Sigmoid colon (tissue), 7 donors: ENCODE data around the gene ELF3. TPM values are rescaled to one million over a fixed set of nuclear protein-coding genes. Genes with fewer than 3 reads are reported as not detected.
"Not testable (repeated sequence)": the region's sequence is repeated elsewhere in the genome, so short reads cannot be mapped to it uniquely, and the experiment has no call there.

Source experiments
- DNase-seq: peaks from one replicate; pipeline ENCODE4 v3.0.0-alpha.2; 2019
- H3K27ac ChIP-seq, 4 donors: fragments of 200-600 bp; sonication (generic); one replicate each; pipeline ENCODE4 v1.5.1; 2016 to 2019; ENCODE audit warnings: mild to moderate bottlenecking in 1 of 4
- H3K27me3 ChIP-seq, 3 donors: fragments of 200-600 bp; sonication (generic); one replicate each; pipeline ENCODE4 v1.5.1; 2019; ENCODE audit warnings: mild to moderate bottlenecking in 1 of 3
- H3K36me3 ChIP-seq, 4 donors: fragments of 200-600 bp; sonication (generic); one replicate each; pipeline ENCODE4 v1.5.1; 2016 to 2019
- H3K4me1 ChIP-seq, 4 donors: fragments of 200-600 bp; sonication (generic); one replicate each; pipeline ENCODE4 v1.5.1; 2017 to 2019
- H3K4me3 ChIP-seq, 4 donors: fragments of 200-600 bp; sonication (generic); one replicate each; pipeline ENCODE4 v1.5.1; 2017 to 2019; ENCODE audit warnings: mild to moderate bottlenecking in 2 of 4, moderate library complexity in 1 of 4
- H3K9me3 ChIP-seq, 4 donors: fragments of 200-600 bp in 3 of 4; sonication (generic) in 3 of 4; one replicate each; pipeline versions ENCODE4 v1.5.1 to v1.6.1; 2013 to 2019
- EP300 ChIP-seq, 4 donors: sonication (generic); formaldehyde crosslinking; IDR thresholded peaks; one replicate each; pipeline ENCODE4 v1.6.1; 2017; ENCODE audit warnings: antibody characterized with exemption in 4 of 4
- POLR2A ChIP-seq, 2 donors: fragments of 450-650 bp; IDR thresholded peaks; one replicate each; pipeline ENCODE4 v1.6.1; 2016; ENCODE audit warnings: antibody characterized with exemption in 2 of 2, mild to moderate bottlenecking in 2 of 2, moderate library complexity in 2 of 2
- POLR2AphosphoS5 ChIP-seq, 4 donors: sonication (generic); formaldehyde crosslinking; IDR thresholded peaks; one replicate each; pipeline ENCODE4 v1.6.1; 2017; ENCODE audit warnings: antibody characterized with exemption in 4 of 4
- WGBS, 2 donors: extraction: QIAGEN DNeasy Blood & Tissue Kit; methylation state at CpG; one replicate each; pipeline ENCODE4 v1.1.7; 2013; 5-methylcytosine and 5-hydroxymethylcytosine counted together
- intact Hi-C: fragments of 100-400 bp; cut with DNase I; formaldehyde crosslinking; loops from one replicate; pipeline ENCODE4 v1.15.1; 2023
- polyA plus RNA-seq, 3 donors: library from polyadenylated mRNA; stranded (reverse); fragments of 200-250 nt; gene quantifications; one replicate each; pipeline ENCODE4 v1.2.3, GENCODE V29; 2013
- total RNA-seq, 4 donors: library from RNA; depleted of rRNA; stranded (reverse); fragments of >200 nt; gene quantifications; one replicate each; pipeline ENCODE4 v1.1.0, GENCODE V29; 2016
- TF ChIP-seq, protein P1 (sequence below), 4 experiments: fragments of 450-650 bp in 3 of 4; fragments of 200-600 bp in 1 of 4; IDR thresholded peaks; one replicate each; pipeline ENCODE4 v1.5.1; 2016 to 2019; ENCODE audit warnings: antibody characterized with exemption in 4 of 4, mild to moderate bottlenecking in 3 of 4, moderate library complexity in 2 of 4
- donor health status: healthy with polysubstance abuse.
- donor health status: Bipolar disorder and iron deficiency.
- donor health status: healthy.

Gene ELF3
- 1 to 10 TPM in 1 of 4 donors, under 1 TPM in 3; 0.16 to 1.8 (median 0.41) TPM for total RNA-seq
- polyA plus RNA-seq = 100 to 1,000 TPM; 560 to 665 (median 569) TPM

DNA sequence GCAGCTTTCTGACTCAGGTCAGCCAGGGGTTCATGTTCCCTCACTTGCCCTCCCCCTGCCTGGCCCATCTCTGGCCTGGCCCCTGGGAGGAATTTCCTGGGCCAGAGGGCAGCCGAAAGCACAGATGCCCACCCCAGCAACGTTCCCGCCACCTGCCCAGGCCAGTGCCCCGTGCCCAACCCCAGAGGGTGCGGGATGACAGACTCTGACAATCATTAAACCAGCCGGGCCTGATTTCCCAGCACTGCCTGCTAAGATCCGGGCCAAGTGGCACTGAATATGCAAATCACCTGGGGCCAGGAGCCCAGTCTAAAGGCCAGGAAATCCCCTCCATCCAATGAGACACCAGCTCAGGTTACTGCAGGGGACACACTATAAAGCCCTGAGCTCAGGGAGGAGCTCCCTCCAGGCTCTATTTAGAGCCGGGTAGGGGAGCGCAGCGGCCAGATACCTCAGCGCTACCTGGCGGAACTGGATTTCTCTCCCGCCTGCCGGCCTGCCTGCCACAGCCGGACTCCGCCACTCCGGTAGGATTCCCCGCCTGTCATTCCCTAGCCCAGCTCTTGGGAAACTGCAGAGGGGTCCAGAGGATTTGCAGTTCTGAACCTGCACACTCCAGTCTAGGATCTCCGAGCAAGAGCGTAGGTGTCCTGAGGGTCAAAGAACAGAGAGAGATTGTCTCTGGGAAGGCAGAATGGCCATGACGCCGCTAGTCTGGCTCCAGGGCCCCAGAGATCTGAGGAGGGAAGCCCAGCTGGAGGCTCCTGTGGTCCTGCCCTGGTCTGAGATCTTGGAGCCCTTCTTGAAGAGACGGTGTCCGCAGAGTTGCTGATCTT is at the start of gene ELF3:
Gene ELF3 (plus strand): TSS at position 408 of the 836 bp plus-strand sequence. CDS start 550 bp downstream, outside the sequence.
- Histone ChIP-seq H3K36me3 (peaks cover 0 to 20% (median 2%) of the 10 kb centered on the region in 4 donors), H3K4me1 (peaks cover 0 to 4% (median 0%) of the 10 kb centered on the region in 4 donors), H3K4me3 (peak within 1 kb of the TSS in 1 of 4 donors; percentile 12), H3K9me3 (no peaks in the 10 kb centered on the region), H3K27me3 (no peaks in the 10 kb centered on the region), H3K27ac (peak within 1 kb of the TSS in 1 of 4 donors; percentile 33)
- TF ChIP-seq POLR2A (IDR thresholded peaks at IDR 0.05) (peak in 1 of 2 donors; percentile 86), POLR2AphosphoS5 (IDR thresholded peaks at IDR 0.05) (peak in 1 of 4 donors; percentile 61), EP300 (IDR thresholded peaks at IDR 0.05) (no peak)
- TF ChIP-seq, protein P1, sequence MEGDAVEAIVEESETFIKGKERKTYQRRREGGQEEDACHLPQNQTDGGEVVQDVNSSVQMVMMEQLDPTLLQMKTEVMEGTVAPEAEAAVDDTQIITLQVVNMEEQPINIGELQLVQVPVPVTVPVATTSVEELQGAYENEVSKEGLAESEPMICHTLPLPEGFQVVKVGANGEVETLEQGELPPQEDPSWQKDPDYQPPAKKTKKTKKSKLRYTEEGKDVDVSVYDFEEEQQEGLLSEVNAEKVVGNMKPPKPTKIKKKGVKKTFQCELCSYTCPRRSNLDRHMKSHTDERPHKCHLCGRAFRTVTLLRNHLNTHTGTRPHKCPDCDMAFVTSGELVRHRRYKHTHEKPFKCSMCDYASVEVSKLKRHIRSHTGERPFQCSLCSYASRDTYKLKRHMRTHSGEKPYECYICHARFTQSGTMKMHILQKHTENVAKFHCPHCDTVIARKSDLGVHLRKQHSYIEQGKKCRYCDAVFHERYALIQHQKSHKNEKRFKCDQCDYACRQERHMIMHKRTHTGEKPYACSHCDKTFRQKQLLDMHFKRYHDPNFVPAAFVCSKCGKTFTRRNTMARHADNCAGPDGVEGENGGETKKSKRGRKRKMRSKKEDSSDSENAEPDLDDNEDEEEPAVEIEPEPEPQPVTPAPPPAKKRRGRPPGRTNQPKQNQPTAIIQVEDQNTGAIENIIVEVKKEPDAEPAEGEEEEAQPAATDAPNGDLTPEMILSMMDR (IDR thresholded peaks at IDR 0.05) = no peak
- intact Hi-C loops = no loop called here
- WGBS, 2 donors = 15 to 66% methylated on average over 24 of the region's 24 CpGs
- DNase-seq = no peak

DNA sequence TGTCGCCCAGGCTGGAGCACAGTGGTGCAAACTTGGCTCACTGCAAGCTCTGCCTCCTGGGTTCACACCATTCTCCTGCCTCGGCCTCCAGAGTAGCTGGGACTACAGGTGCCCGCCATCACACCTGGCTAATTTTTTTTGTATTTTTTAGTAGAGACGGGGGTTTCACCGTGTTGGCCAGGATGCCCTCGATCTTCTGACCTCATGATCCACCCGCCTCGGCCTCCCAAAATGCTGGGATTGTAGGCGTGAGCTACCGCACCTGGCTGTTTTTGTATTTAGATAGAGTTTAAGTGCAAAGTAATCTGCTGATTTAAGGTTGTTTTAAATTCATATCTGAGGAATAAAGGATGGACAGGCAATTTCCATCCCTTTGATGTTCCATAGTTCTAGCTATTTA is 48.0 kb upstream of the ELF3 start:
- 91 to 96% methylated on average over 10 of the region's 10 CpGs for WGBS, 2 donors
- peaks cover 10 to 97% (median 63%) of the 10 kb centered on the region in 4 donors for H3K36me3 ChIP-seq

DNA sequence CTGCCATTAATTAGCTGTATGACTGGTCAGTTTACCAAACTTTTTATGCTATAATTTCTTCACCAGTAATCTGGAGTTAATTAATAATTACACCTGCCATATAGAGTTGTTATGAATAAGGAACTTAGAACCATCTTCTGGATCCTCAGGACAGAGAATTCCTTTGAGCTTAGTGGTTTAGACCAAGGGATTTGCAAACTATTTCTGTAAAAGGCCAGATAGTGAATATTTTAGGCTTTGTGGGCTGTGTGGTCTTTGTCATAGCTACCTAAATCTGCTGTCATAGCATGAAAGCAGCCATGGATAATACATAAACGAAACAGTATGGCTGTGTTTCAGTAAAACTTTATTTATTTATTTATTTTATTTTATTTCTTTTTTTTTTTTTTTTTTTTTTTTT is 46.1 kb upstream of the ELF3 start:
- Histone ChIP-seq H3K4me3 (no peak overlapping the region), H3K27ac (no peak overlapping the region), H3K4me1 (no peaks in the 10 kb centered on the region), H3K36me3 (peaks cover 0 to 97% (median 54%) of the 10 kb centered on the region in 4 donors), H3K9me3 (no peaks in the 10 kb centered on the region), H3K27me3 (no peaks in the 10 kb centered on the region)
- no peak for DNase-seq
- 67 to 78% methylated on average over 1 of the region's 1 CpG for WGBS, 2 donors
- intact Hi-C loops = no loop called here
- TF ChIP-seq EP300 (IDR thresholded peaks at IDR 0.05) (no peak), POLR2AphosphoS5 (IDR thresholded peaks at IDR 0.05) (no peak), POLR2A (IDR thresholded peaks at IDR 0.05) (no peak)
- TF ChIP-seq, protein P1 (IDR thresholded peaks at IDR 0.05) = no peak

More for the DNA sequence above, 48.0 kb upstream of the ELF3 start:
- DNase-seq, H3K9me3 ChIP-seq, intact Hi-C loops, H3K27me3 ChIP-seq, H3K27ac ChIP-seq, H3K4me3 ChIP-seq, H3K4me1 ChIP-seq: not testable (repeated sequence)

DNA sequence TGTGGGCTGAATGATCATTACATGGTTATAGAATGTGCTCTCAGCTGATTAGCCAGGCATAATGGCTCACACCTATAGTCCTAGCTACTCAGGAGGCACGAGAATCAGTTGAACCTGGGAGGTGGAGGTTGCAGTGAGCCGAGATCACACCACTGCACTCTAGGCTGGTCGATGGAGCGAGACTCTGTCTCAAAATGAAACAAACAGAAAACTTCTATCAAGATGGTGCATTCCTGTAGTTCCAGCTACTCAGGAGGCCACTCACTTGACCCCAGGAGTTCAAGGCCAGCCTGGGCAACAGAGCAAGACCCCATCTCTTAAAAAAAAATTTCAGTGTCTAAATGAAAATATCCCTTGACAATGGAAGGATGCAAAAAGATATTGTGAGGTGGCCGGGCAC is 44.2 kb upstream of the ELF3 start:
- no peak overlapping the region for H3K27ac ChIP-seq
- intact Hi-C loops = no loop called here
- H3K4me1 ChIP-seq = no peaks in the 10 kb centered on the region
- H3K27me3 ChIP-seq = no peaks in the 10 kb centered on the region
- peaks cover 8 to 96% (median 51%) of the 10 kb centered on the region in 4 donors for H3K36me3 ChIP-seq
- H3K4me3 ChIP-seq = no peak overlapping the region
- TF ChIP-seq, protein P1 (IDR thresholded peaks at IDR 0.05) = no peak
- no peak for TF ChIP-seq EP300 (IDR thresholded peaks at IDR 0.05)
- no peak for TF ChIP-seq POLR2AphosphoS5 (IDR thresholded peaks at IDR 0.05)
- no peak for TF ChIP-seq POLR2A (IDR thresholded peaks at IDR 0.05)
- WGBS, 2 donors = 89 to 90% methylated on average over 5 of the region's 5 CpGs
- H3K9me3 ChIP-seq = no peaks in the 10 kb centered on the region
- no peak for DNase-seq

DNA sequence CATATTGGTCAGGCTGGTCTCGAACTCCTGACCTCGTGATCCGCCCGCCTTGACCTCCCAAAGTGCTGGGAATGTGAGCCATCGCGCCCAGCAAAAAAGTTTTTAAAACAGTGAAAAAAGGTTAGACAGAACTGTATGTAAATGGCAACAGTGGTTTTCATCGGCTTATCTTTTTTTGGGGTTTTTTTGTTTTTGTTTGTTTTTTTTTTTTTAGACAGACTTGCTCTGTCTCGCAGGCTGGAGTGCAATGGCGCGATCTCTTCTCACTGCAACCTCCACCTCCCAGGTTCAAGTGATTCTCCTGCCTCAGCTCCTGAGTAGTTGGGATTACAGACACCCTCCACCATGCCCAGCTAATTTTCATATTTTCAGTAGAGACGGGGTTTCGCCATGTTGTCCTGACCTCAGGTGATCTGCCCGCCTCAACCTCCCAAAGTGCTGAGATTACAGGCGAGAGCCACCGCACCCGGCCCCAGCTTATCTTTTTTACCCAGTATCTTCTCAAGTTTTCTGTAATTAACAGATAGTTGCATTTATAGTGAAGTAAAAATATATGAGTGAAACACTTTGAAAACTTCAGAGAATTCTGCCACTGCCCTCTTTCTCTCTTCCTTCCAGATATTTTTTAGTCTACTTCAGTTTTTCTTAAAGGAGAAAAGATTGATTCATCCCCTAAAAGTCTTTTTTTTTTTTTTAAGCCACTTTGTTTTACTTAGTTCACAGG is 42.0 kb upstream of the ELF3 start:
- intact Hi-C loops = no loop called here
- no peak overlapping the region for H3K27ac ChIP-seq
- WGBS, 2 donors = 91% methylated on average over 16 of the region's 16 CpGs
- TF ChIP-seq POLR2A (IDR thresholded peaks at IDR 0.05) (no peak), EP300 (IDR thresholded peaks at IDR 0.05) (no peak), POLR2AphosphoS5 (IDR thresholded peaks at IDR 0.05) (no peak)
- TF ChIP-seq, protein P1 (IDR thresholded peaks at IDR 0.05) = no peak
- no peak for DNase-seq
- no peaks in the 10 kb centered on the region for H3K9me3 ChIP-seq
- H3K4me3 ChIP-seq = no peak overlapping the region
- no peaks in the 10 kb centered on the region for H3K27me3 ChIP-seq
- H3K4me1 ChIP-seq = peaks cover 0 to 5% (median 2%) of the 10 kb centered on the region in 4 donors
- H3K36me3 ChIP-seq = peaks cover 8 to 74% (median 38%) of the 10 kb centered on the region in 4 donors
